Activated CD8-positive, alpha-beta T cell treated with anti-CD3 and anti-CD28 coated beads for 36 hours (primary cell): Measurements from ENCODE around the gene UBASH3B. TPM values are rescaled to one million over a fixed set of nuclear protein-coding genes. Genes with fewer than 3 reads are reported as not detected.

Experiments
- ATAC-seq: fragments of 200-7000 bp; cut with Tn5 transposase; one replicate; pipeline ENCODE4 v1.10.0; 2021; ENCODE audit warnings: mild to moderate bottlenecking, moderate library complexity
- CTCF ChIA-PET: fragments of 350-600 bp; sonication (Branson Sonifier 250); formaldehyde crosslinking; loops from one replicate; lab custom pipeline; 2021; ENCODE audit warnings: antibody characterized with exemption; lab: Charles Lee
- POLR2A ChIA-PET: fragments of 350-600 bp; sonication (Branson Sonifier 250); formaldehyde crosslinking; loops from one replicate; lab custom pipeline; 2021; ENCODE audit warnings: antibody characterized with exemption; lab: Charles Lee
- DNase-seq: peaks from one replicate; pipeline ENCODE4 v3.0.0-alpha.2; 2020
- H3K27ac Mint-ChIP-seq: one replicate; pipeline ENCODE4 v1.8.0; 2021; ENCODE audit warnings: mild to moderate bottlenecking, mixed read lengths
- H3K27me3 Mint-ChIP-seq: one replicate; pipeline ENCODE4 v1.8.0; 2021; ENCODE audit warnings: mixed read lengths
- H3K36me3 Mint-ChIP-seq: one replicate; pipeline ENCODE4 v1.8.0; 2021; ENCODE audit warnings: low read depth, mixed read lengths
- H3K4me1 Mint-ChIP-seq: one replicate; pipeline ENCODE4 v1.8.0; 2021; ENCODE audit warnings: low read depth, mixed read lengths
- H3K4me3 Mint-ChIP-seq: one replicate; pipeline ENCODE4 v1.8.0; 2021; ENCODE audit warnings: mild to moderate bottlenecking, moderate library complexity, mixed read lengths
- H3K9me3 Mint-ChIP-seq: one replicate; pipeline ENCODE4 v1.8.0; 2021; ENCODE audit warnings: mixed read lengths
- CTCF ChIP-seq: fragments of 200-600 bp; IDR thresholded peaks from one replicate; pipeline ENCODE4 v1.8.0; 2022; ENCODE audit warnings: antibody characterized with exemption, mild to moderate bottlenecking
- intact Hi-C: fragments of 100-400 bp; cut with micrococcal nuclease; formaldehyde crosslinking; loops from one replicate; pipeline ENCODE4 v1.10.0; 2022
- total RNA-seq, 2 experiments: library from RNA; stranded (reverse); gene quantifications; one replicate each; pipeline ENCODE4 v1.2.3, GENCODE V29; 2021

Gene UBASH3B
- total RNA-seq, 2 experiments from 2014 or later: 36.1 to 40.6 TPM

- intact Hi-C loops: no loop called here
- Mint-ChIP-seq H3K27me3 (no peaks in the 10 kb centered on the region), H3K36me3 (peaks cover 2% of the 10 kb centered on the region), H3K27ac (no peak overlapping the region), H3K4me1 (peaks cover 7% of the 10 kb centered on the region), H3K9me3 (no peaks in the 10 kb centered on the region), H3K4me3 (no peak overlapping the region)
- DNase-seq: no peak
- ATAC-seq: no peak
- CTCF ChIA-PET: interaction anchor here (1.4 to 2.9 kb wide), 3 partner anchors 14 to 103 kb away, joined by 4 to 22 read pairs (median 4); no protein-coding TSS in a partner anchor
- TF ChIP-seq CTCF: no peak
- POLR2A ChIA-PET: interaction anchor here (0.5 kb wide), 1 partner anchor 8 kb away, joined by 3 read pairs; no protein-coding TSS in a partner anchor
Measured at GRCh38 chr11:122652495-122652894, 3.0 kb upstream of the UBASH3B start.

GRCh38 chr11:122653916-122654585, 1.5 kb upstream of the UBASH3B start:
- intact Hi-C loops: no loop called here
- no peak for ATAC-seq
- Mint-ChIP-seq H3K27me3 (no peaks in the 10 kb centered on the region), H3K4me3 (no peak overlapping the region), H3K9me3 (no peaks in the 10 kb centered on the region), H3K4me1 (peaks cover 19% of the 10 kb centered on the region), H3K27ac (no peak overlapping the region), H3K36me3 (peaks cover 10% of the 10 kb centered on the region)
- ChIA-PET CTCF (interaction anchor here (0.9 to 3.3 kb wide), 2 partner anchors 93 to 101 kb away, joined by 3 to 33 read pairs; no protein-coding TSS in a partner anchor), POLR2A (no interaction called here)
- DNase-seq: no peak
- no peak for TF ChIP-seq CTCF

GRCh38 chr11:122656073-122656630, 630 bp downstream of the UBASH3B start:
- peak; percentile 67 for DNase-seq
- TF ChIP-seq CTCF: no peak
- POLR2A ChIA-PET: interaction anchor here (1.0 to 3.8 kb wide), 19 partner anchors 10 to 200 kb away, joined by 3 to 32 read pairs (median 4); no protein-coding TSS in a partner anchor
- Mint-ChIP-seq H3K27me3 (no peaks in the 10 kb centered on the region), H3K27ac (peak overlapping the region; percentile 91), H3K4me1 (peaks cover 36% of the 10 kb centered on the region), H3K36me3 (peaks cover 10% of the 10 kb centered on the region), H3K9me3 (no peaks in the 10 kb centered on the region), H3K4me3 (peak overlapping the region; percentile 97)
- intact Hi-C loops: loop anchor here (5.0 kb wide), 1 partner anchor 101 kb away; no protein-coding TSS in a partner anchor
- peak; percentile 63 for ATAC-seq
- CTCF ChIA-PET: interaction anchor here (0.6 to 5.6 kb wide), 36 partner anchors 8 to 198 kb away, joined by 3 to 88 read pairs (median 6); no protein-coding TSS in a partner anchor

GRCh38 chr11:122656631-122657101, 1.1 kb downstream of the UBASH3B start:
- peaks cover 10% of the 10 kb centered on the region for H3K36me3 Mint-ChIP-seq
- DNase-seq (peak; percentile 59), ATAC-seq (peak; percentile 45)
- peaks cover 36% of the 10 kb centered on the region for H3K4me1 Mint-ChIP-seq
- no peak for TF ChIP-seq CTCF
- intact Hi-C loops: loop anchor here (5.0 kb wide), 1 partner anchor 101 kb away; no protein-coding TSS in a partner anchor
- H3K27me3 Mint-ChIP-seq: no peaks in the 10 kb centered on the region
- H3K27ac Mint-ChIP-seq: peak overlapping the region; percentile 91
- no peaks in the 10 kb centered on the region for H3K9me3 Mint-ChIP-seq
- ChIA-PET CTCF (interaction anchor here (0.6 to 5.6 kb wide), 32 partner anchors 8 to 198 kb away, joined by 3 to 88 read pairs (median 6); no protein-coding TSS in a partner anchor), POLR2A (interaction anchor here (1.0 to 3.8 kb wide), 17 partner anchors 10 to 200 kb away, joined by 3 to 32 read pairs (median 4); no protein-coding TSS in a partner anchor)
- peak overlapping the region; percentile 97 for H3K4me3 Mint-ChIP-seq
